ELR (cell line): Measurements from ENCODE around the gene TMEM181.
A peak's percentile ranks its signal among the peaks of the same experiment; 100 is the strongest.
"Not testable (repeated sequence)": the region's sequence is repeated elsewhere in the genome, so short reads cannot be mapped to it uniquely, and the experiment has no call there.

Experiments used
- DNase-seq: peaks from one replicate; pipeline ENCODE4 v3.0.0-alpha.2; 2015; ENCODE audit warnings: low read depth

The TMEM181 gene

GRCh38 chr6:158596861-158597260 is 37.0 kb downstream of the TMEM181 start:
- no peak for DNase-seq

GRCh38 chr6:158597565-158597964 is 37.7 kb downstream of the TMEM181 start:
- no peak for DNase-seq

- no peak for DNase-seq
These were observed 39.7 kb downstream of the TMEM181 start for GRCh38 chr6:158599635-158600034.

GRCh38 chr6:158603261-158604047 is 43.6 kb downstream of the TMEM181 start:
- DNase-seq = no peak

GRCh38 chr6:158604048-158604406 is 44.1 kb downstream of the TMEM181 start:
- DNase-seq = no peak

- DNase-seq = peak; percentile 77
These were observed 45.5 kb downstream of the TMEM181 start for GRCh38 chr6:158605266-158605878.

GRCh38 chr6:158606011-158606410 is 46.1 kb downstream of the TMEM181 start:
- not testable (repeated sequence) for DNase-seq

- no peak for DNase-seq
These were observed 47.0 kb downstream of the TMEM181 start for GRCh38 chr6:158606935-158607334.

- peak; percentile 62 for DNase-seq
These were observed 47.7 kb downstream of the TMEM181 start for GRCh38 chr6:158607411-158608170.

GRCh38 chr6:158608221-158608620 is 48.3 kb downstream of the TMEM181 start:
- no peak for DNase-seq

GRCh38 chr6:158609455-158610155 is 49.7 kb downstream of the TMEM181 start:
- no peak for DNase-seq

GRCh38 chr6:158610319-158610968 is 50.6 kb downstream of the TMEM181 start:
- DNase-seq = no peak

GRCh38 chr6:158611039-158611438 is 51.1 kb downstream of the TMEM181 start:
- no peak for DNase-seq

- DNase-seq = no peak
These were observed 51.9 kb downstream of the TMEM181 start for GRCh38 chr6:158611541-158612370.

- DNase-seq = not testable (repeated sequence)
These were observed 54.7 kb downstream of the TMEM181 start for GRCh38 chr6:158614606-158615005.

- not testable (repeated sequence) for DNase-seq
These were observed 58.4 kb downstream of the TMEM181 start for GRCh38 chr6:158618289-158618688.

GRCh38 chr6:158619922-158620801 is 60.3 kb downstream of the TMEM181 start:
- DNase-seq = no peak

GRCh38 chr6:158620963-158621693 is 61.2 kb downstream of the TMEM181 start:
- no peak for DNase-seq
